GM19035 (cell line): ENCODE results near the gene ABCC4.
"Not testable (repeated sequence)": the region's sequence is repeated elsewhere in the genome, so short reads cannot be mapped to it uniquely, and the experiment has no call there.

Experiments
- ATAC-seq: cut with Tn5 transposase; IDR thresholded peaks from one replicate; pipeline ENCODE4 v1.9.1; 2021; ENCODE audit not compliant: unreplicated experiment

The ABCC4 gene

DNA sequence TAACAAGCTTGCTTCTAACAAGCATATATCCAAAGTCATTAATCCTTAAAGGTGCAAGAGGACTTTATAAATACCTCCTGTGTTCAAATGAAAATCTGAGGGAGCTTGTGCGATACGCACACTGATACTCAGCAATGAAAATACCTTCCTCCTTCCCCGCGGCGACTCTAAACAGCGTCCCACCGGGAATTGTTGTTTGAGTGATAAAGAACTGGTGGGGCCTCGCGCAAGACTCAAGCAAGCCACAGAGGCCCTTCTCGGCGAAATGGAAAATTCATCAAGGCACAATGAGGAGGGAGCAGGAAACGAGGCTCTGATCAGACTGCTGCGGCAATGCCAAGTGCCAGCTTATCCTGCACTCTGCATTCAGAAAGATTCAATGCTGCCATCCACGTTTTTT lies 126.7 kb downstream of the ABCC4 start:
- ATAC-seq: no peak

DNA sequence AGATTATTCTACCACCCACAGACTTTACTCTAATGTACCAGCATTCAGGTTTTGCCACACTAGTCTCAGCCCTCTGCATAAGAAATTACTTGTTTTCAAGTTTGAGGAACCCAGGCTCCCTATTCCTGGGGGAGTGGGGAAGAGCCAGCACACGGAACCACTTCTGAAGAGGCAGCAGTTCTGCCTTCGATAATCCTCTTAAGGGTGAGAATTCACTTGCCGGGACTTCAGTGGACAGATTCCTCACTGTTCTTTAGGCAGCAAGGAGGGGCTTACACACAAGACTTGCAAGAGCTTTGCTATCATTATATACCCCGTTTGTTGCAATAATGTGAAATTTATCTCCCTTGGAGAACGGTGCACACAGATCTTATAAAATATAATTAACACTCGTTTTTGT lies 133.1 kb downstream of the ABCC4 start:
- ATAC-seq: no peak

DNA sequence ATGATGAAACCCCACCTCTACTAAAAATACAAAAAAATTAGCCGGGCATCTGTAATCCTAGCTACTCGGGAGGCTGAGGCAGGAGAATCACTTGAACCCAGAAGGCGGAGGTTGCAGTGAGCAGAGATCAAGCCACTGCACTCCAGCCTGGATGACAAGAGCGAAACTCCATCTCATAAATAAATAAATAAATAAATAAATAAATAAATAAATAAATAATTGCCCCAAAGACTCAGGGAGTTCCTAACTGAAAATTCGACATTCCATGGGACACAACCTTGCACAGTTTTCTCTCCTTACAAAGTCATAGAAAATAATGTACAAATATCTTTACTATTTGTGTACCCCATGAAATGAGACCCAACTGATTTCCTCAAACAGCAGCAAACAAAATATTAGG lies 134.2 kb downstream of the ABCC4 start:
- not testable (repeated sequence) for ATAC-seq

DNA sequence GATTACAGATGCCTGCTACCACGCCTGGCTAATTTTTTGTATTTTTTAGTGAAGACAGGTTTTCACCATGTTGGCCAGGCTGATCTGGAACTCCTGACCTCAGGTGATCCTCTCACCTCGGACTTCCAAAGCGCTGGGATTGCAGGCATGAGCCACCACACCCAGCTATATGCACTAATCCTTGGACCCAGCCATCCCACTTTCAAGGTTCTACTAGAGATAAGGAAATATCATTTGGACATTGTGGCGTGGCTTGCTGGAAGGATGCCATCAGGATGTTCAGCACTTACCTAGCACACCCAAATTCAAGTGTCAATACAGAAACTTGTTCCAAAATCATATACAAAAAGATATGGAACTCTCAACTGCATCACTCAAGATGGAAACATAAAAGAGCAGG lies 136.4 kb downstream of the ABCC4 start:
- ATAC-seq: no peak

DNA sequence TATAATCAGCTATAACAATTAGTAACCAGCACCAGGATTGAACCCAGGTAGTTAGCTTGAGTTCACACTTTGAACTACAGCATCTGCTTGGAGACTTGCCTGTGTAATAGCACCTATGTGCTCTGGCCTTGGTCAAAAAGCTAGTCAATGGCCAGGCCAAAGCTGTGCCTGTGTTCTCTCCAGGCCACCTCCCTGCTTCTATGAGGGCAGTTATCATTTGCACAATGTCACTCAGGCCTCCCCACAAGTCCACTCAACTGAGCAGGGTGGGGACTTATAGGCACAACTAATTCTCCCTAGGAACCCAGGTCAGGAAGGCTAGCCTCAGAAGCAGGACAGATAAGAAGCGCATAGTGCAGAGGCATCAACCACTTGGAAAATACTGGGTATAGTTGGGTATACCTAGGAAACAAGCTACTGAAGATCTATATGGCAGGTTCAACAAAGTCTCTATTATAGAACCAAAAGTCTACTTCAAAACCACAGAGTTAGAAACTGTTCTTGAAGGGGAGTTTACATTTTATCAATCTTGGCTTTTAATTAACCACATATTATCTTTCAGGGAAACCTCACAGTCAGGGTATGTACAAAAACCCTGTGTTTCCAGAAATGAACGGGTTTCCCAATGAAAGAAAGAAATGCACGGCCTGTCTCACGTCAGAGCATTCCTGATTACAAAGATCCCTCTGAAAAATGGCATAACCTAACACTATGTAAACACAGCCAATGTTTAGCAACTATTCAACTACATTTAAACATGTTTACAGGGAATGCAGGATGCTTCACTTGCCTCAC lies 140.9 kb downstream of the ABCC4 start:
- no peak for ATAC-seq

DNA sequence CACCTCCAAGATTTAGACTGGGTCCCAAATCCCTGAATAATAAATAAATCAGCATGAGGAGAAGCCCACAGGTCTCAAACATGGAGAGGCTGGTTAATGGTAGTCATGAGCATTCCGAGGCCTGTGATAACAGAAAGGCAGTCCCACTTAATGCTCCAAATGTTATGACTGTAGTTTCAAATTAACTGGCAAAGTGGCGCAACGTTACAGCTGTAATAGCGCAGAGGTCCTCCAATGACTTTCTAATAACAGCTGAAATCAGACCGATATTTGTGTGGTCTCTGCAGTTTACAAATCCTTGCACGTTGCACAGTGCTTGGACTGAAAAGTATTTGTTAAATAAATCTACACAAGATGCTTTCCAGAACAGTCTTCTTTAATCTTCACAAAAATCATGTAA lies 141.8 kb downstream of the ABCC4 start:
- no peak for ATAC-seq

DNA sequence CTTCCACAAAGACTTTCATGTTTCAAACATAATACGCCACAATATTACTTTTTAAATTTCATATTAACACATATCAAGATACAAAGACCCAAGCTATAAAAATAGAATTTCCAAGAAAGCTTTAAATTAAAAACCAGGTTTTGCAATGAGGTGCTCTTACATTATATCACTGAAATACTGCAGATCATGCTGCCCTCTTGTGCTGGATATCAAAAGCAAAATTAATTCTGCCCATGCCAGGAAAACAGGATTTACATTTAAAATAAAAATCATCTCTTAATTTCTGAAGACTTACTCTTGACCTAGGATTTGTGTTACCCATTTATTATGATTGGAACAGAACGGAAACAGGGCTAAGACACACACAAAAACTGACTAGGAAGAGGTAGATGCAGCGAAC lies 145.0 kb downstream of the ABCC4 start:
- ATAC-seq: no peak

DNA sequence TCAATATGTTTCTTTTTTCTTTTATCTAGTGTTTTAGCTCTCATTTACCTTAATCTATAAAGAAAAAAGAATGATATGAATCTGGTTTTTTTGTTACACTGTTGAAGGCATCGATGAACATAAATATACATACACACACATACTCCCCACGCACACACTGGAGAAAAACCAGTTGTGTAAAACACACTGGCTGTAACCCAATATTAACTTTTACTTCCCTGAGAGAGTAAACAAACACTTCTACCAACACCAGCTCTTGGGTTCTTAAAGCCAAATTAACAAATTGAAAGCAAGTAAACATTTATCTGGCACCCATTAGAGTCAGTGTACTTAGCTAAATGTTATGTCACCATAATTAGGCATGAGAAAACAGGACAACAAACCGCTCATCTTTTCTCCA lies 145.7 kb downstream of the ABCC4 start:
- no peak for ATAC-seq

DNA sequence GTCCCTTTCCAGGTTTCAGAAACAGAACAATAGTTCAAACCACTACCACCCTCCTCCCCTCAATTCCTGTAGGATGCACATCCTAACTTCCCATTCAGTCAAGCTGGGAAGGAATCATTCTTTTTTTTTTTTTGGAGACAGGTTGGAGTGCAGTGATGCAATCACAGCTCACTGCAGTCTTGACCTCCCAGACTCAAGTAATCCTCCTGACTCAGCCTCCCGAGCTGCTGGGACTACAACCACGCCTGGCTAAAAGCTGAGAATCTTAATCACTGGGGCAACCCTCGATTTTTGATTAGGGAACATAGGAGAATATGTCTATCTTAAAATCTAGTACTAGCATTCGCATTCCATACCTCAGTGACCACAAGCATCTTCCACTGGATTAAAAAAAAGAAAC lies 146.2 kb downstream of the ABCC4 start:
- no peak for ATAC-seq

DNA sequence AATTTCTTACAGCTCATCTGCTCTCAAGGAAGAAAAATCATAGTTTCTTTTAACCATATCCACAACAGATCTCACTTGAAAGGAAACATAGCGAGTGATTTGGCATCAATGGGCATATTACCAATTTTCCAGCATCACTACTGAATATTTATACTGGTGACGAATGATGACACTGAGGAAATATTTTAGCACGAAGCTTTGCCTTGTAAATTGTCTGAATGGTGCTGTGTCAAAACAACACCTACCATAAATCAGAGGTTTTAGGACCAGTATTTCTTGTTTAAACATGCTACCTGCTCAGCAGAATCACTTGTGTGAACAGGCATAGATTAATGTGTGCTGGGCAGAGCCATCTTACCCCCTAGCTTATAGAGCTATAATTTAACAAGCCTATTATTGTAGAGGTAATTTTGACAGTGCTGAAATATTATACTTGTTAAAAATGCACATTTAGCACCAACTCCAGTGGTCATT lies 146.8 kb downstream of the ABCC4 start:
- no peak for ATAC-seq

DNA sequence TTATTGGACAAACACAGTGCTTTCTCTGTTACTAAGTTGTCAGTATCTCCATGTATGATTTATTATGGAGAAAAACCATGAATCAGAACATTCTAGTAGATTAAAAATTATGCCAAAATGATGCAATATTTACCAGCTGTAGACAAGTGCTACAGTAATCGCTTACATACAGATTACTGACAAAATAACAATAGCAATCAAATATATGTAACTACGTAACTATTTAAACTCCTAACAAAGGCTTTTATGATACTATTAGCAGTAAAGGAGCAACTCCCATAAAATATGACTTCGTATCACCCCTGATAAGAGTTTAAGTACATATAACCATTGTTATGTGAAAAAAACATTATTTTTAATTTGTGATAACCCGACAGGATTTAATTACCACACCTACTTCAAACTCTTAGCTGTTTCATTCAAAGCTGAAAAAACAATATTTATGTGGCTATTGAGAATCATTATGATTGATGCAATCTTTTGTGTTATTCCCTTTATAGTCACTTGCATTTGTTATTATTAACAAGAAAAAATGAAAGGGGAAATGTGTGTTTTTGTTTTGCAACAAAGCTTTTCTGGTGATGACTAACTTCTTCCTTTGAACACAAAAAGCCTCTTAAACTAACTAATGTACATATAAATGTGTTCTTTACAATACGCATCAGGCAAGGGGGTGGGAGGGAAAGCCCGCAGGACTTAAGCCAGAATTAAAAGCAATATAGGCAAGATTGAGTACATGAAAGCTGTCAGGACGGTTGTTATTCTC lies 147.4 kb downstream of the ABCC4 start:
- no peak for ATAC-seq

DNA sequence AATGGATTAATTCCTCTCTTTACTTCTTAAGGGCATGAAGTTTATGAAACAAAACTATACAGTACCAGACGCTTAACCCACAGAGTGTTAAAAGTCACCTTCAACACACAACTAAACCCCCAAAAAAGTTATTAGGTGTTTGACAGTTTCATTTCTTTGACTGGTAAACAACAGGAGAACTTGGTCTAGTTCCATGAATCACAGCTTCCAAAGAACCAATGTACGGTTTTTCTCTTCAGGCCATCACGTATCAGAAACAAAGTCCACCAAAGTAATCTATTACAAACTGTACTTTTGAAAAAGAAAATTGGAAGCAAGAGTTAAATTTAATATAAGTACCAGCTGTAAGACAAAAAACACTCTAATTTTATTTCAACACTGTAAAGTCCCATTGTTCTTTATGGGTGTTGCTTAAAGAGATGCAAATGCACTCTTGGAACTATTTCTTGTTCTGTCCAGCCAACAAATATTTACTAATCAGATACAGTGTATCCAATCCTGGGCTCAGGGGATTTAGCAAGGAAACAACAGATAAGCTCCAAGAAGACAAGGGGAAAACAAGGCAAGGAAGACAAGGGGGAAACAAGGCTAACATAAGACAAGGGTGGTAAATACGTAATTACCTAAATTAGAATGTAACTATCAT lies 149.2 kb downstream of the ABCC4 start:
- ATAC-seq: no peak

DNA sequence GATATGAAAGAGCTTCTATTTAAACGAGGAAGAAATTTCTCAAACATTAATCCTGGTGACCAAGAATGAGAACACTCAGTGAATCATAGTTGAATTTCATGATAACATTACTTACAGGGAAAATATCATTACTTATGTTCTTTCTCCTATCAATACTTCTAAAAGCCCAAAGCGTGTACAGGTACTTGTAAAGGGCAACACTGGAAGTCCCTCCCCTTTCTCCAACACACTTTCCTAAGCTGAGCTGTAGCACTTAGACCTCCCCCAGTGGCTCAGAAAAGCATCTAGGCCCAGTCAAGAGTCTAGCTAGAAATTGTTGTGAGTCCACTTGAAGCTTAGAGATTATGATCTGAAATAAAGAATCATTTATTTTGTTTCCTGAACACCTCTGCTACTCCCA lies 150.7 kb downstream of the ABCC4 start:
- ATAC-seq: no peak

DNA sequence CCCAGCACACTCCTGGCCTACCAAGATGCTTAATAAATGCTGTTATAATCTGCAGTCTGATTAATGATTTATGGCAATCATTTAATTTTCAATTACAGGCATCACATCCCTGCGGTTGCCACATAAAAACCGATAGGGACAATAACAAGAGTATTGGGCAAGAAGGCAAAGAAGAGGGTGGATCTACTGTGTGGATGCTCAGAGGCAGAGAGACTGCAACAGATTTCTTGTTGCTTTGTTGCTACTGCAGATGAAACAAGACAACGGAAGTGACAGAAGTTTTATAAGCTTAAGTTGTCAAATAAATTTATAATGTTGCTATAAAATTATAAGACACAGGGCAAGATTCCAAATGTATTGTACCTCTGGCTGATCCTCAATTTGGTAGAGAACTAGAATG lies 154.8 kb downstream of the ABCC4 start:
- ATAC-seq: no peak

DNA sequence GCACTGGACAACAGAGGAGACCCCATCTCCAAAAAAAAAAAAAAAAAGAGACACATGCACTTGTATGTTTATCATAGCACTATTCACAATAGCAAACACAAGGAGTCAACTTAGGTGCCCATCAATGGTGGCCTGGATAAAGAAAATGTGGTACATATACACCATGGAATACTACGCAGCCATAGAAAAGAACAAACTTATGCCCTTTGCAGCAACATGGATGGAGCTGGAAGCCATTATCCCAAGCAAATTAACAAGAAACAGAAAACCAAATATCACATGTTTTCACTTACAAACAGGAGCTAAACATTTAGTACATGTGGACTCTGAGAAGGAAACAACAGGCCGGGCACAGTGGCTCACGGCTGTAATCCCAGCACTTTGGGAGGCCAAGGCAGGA lies 155.7 kb downstream of the ABCC4 start:
- ATAC-seq: no peak

DNA sequence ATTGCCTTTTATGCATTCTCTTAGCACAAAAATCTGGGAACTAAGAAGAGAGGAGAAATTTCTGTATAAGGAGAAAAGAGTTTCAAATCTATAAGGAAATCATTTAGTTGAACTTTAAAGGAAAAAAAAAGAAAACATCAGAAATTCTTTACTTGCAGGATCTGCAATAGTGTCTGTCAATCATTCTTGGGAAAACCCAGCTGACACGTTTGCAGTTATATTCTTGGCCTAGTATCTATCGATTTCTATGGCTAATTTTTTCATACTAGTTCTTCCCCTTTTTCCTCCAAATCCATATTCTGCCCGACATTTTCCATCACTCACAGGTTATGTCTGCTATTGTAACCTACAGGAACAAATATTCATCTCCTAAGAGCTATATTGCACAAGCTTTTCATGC lies 160.7 kb downstream of the ABCC4 start:
- no peak for ATAC-seq

DNA sequence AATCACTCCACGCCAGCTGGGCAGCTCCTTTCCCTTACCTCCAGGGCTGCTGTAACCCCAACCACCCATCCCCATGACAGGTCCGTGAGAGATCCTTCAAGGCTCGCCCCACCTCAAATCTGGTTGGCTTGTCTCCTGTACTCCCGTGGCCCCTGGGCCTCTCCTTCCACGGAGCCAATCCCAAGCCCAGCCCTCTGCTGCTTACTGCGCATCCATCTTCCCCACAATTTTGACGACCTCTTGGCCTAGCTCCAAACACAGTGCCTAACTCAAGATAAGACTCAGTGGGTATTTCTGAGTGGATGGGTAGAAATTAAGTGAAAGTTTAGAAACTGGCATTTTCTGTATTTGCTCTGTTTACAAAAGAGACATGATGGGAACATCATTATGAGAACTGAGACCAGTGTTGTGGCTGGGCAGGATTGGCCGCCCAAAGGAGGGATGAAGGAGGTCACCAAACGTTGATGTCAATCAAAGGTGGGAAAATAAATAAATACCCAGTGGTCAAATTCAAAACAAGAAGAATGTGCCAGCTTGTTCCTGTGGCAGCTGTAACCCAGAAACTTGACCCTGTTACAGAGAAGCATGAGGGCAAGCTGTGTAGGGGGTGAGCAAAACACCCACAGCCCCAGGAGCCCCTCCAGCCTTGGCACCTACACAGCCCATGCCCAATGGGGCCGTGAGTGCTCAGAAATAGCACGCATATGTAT lies 162.2 kb downstream of the ABCC4 start:
- ATAC-seq: no peak

DNA sequence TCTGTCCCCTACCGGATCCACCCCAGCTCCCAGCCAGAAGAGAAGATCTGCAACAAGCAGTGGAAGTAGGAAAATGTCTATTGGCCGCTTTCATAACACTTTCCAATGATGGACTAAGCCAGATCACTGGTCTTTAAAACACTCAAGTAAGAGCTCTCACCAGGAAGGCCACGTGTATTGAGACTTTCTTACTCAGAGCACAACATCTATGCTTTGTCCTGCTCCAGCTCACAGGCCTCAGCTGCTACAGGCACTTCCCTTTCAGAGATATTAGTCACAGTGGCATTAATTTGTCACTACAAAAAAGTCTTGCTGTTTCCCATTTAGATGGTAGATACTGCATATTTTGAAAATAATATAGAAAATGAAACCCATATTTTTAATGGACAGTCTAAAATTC lies 164.2 kb downstream of the ABCC4 start:
- peak; percentile 85 for ATAC-seq

DNA sequence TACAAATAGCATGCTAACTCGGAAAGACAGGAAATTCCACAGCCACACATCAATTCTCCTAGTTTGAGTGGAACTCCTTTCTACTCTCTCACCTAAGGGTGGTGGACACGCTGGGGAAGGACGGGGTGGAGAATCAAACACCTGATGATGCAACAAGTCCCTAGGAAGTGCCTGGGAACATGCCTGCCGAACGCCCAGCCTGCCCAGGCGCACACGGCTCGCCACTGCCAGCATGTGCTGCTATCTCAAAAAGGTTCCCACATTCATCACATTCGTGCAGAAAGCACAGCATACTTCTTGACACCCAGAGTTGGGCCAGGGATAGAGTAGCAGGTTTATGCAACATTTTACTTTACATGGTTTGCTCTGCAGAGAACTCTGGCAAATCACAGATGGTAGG lies 164.6 kb downstream of the ABCC4 start:
- ATAC-seq: no peak

DNA sequence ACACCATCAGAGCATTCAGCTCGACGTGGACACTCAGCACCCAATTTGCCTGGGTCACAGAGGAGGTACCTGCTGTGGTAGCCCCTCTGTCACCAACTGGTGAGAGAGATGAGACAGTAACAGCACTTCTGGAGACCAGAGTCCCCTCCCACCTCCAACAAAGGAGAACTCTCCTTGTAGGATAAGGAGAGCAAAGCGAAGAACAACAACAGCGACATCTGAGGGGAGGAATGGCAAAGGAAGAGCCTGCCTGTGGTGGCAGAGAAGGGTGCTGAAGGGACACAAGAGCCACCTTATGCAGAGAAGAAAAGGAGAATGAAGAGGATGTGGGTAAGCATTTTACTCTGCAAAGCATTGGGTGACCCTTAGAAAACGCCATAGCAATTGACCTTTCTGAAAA lies 167.8 kb downstream of the ABCC4 start:
- ATAC-seq: no peak

DNA sequence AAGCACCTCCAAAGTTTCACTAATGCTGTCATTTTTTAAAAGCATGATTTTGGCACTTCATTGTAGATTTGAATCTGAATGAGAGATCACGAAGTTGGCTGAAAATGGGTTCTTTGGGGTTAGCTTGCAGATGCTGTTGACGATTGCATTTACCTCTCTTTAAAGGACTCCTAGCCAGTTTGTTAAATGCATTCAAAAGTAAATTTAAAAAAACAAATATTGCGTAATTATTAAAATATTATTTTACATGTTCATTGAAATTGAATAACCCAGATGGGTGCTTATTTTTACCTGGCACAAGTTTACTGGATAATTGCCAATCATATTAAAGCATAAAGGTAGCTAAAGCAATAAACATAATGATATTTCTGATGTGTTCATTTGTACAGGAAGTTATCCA lies 172.2 kb downstream of the ABCC4 start:
- no peak for ATAC-seq
